PC-3 (cell line): ENCODE results near the gene TENT5C.

Source experiments
- EZH2 ChIP-seq: fragments of 300-600 bp; sonication (generic); IDR thresholded peaks from one replicate; pipeline ENCODE4 v1.6.1; 2017; ENCODE audit warnings: antibody characterized with exemption, mild to moderate bottlenecking, low read length; ENCODE audit not compliant: unreplicated experiment
- EZH2phosphoT487 ChIP-seq: fragments of 300-600 bp; sonication (generic); IDR thresholded peaks from 2 replicates; pipeline ENCODE4 v1.6.1; 2018; ENCODE audit warnings: mild to moderate bottlenecking, antibody characterized with exemption, low read length, borderline replicate concordance
- TF ChIP-seq, protein P1 (sequence below): fragments of 300-600 bp; sonication (generic); conservative IDR thresholded peaks from 2 replicates; pipeline ENCODE4 v1.5.1; 2017; ENCODE audit warnings: antibody characterized with exemption, low read depth, mild to moderate bottlenecking, low read length

DNA sequence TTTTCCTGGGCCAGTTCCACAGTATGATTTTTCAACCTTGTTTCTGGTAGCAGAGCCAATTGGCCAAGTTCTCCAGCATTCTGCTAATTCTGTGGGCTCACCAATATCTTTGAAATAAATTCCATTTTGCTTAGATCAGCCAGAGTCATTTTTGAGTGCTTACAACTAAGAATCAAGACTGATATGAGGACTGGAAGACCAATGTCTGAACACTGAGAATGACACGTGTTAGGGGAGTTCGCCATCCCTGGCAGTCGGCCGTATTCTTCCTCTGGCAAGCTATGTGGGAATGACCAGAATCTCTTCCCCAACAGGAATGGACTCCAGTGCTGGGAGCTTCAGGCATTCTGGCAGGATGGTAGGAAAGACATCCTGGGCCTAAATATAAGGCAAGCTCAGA, 4.9 kb upstream of the TENT5C start:
- TF ChIP-seq, protein P1, sequence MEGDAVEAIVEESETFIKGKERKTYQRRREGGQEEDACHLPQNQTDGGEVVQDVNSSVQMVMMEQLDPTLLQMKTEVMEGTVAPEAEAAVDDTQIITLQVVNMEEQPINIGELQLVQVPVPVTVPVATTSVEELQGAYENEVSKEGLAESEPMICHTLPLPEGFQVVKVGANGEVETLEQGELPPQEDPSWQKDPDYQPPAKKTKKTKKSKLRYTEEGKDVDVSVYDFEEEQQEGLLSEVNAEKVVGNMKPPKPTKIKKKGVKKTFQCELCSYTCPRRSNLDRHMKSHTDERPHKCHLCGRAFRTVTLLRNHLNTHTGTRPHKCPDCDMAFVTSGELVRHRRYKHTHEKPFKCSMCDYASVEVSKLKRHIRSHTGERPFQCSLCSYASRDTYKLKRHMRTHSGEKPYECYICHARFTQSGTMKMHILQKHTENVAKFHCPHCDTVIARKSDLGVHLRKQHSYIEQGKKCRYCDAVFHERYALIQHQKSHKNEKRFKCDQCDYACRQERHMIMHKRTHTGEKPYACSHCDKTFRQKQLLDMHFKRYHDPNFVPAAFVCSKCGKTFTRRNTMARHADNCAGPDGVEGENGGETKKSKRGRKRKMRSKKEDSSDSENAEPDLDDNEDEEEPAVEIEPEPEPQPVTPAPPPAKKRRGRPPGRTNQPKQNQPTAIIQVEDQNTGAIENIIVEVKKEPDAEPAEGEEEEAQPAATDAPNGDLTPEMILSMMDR, result no peak
- TF ChIP-seq EZH2 (no peak), EZH2phosphoT487 (no peak)
